Osteocyte (in vitro differentiated cells): Measurements from ENCODE around the gene SPATA16. TPM values are rescaled to one million over a fixed set of nuclear protein-coding genes. Genes with fewer than 3 reads are reported as not detected.

Experiments used
- DNase-seq: peaks from one replicate; pipeline ENCODE4 v3.0.0; 2021; ENCODE audit warnings: mixed read lengths; ENCODE audit not compliant: unreplicated experiment; ENCODE audit errors: extremely low spot score
- H3K27ac Mint-ChIP-seq: one replicate; pipeline ENCODE4 v1.8.0; 2021; ENCODE audit warnings: mild to moderate bottlenecking, mixed read lengths; ENCODE audit not compliant: unreplicated experiment
- H3K27me3 Mint-ChIP-seq: one replicate; pipeline ENCODE4 v1.8.0; 2021; ENCODE audit warnings: mixed read lengths; ENCODE audit not compliant: unreplicated experiment
- H3K36me3 Mint-ChIP-seq: one replicate; pipeline ENCODE4 v1.8.0; 2021; ENCODE audit warnings: mixed read lengths; ENCODE audit not compliant: unreplicated experiment
- H3K4me1 Mint-ChIP-seq: one replicate; pipeline ENCODE4 v1.8.0; 2021; ENCODE audit warnings: mixed read lengths; ENCODE audit not compliant: unreplicated experiment
- H3K4me3 Mint-ChIP-seq: one replicate; pipeline ENCODE4 v1.8.0; 2021; ENCODE audit warnings: mild to moderate bottlenecking, moderate library complexity, mixed read lengths; ENCODE audit not compliant: unreplicated experiment
- H3K9me3 Mint-ChIP-seq: one replicate; pipeline ENCODE4 v1.8.0; 2021; ENCODE audit warnings: mixed read lengths; ENCODE audit not compliant: unreplicated experiment
- CTCF ChIP-seq: fragments of 200-600 bp; sonication (generic); IDR thresholded peaks from 2 replicates; pipeline ENCODE4 v1.5.0; 2021; ENCODE audit warnings: antibody characterized with exemption, mild to moderate bottlenecking, moderate library complexity
- total RNA-seq: library from RNA; stranded (reverse); gene quantifications from 2 replicates; pipeline ENCODE4 v1.2.1, GENCODE V29; 2021

Gene SPATA16
- total RNA-seq, 1 donor from 2014 or later = not detected

- Mint-ChIP-seq H3K36me3 (no peaks in the 10 kb centered on the region), H3K4me3 (no peak overlapping the region), H3K27ac (no peak overlapping the region), H3K4me1 (peaks cover 14% of the 10 kb centered on the region), H3K27me3 (no peaks in the 10 kb centered on the region), H3K9me3 (no peaks in the 10 kb centered on the region)
- TF ChIP-seq CTCF = no peak
- no peak for DNase-seq
These were observed 37.6 kb downstream of the SPATA16 start for GRCh38 chr3:173103469-173103868.

- H3K27ac Mint-ChIP-seq = no peak overlapping the region
- no peak overlapping the region for H3K4me3 Mint-ChIP-seq
- TF ChIP-seq CTCF = no peak
- DNase-seq = no peak
- no peaks in the 10 kb centered on the region for H3K4me1 Mint-ChIP-seq
- peaks cover 3% of the 10 kb centered on the region for H3K27me3 Mint-ChIP-seq
- H3K9me3 Mint-ChIP-seq = no peaks in the 10 kb centered on the region
- H3K36me3 Mint-ChIP-seq = no peaks in the 10 kb centered on the region
These were observed 42.1 kb downstream of the SPATA16 start for GRCh38 chr3:173098959-173099358.

- Mint-ChIP-seq H3K4me1 (no peaks in the 10 kb centered on the region), H3K36me3 (no peaks in the 10 kb centered on the region), H3K27me3 (peaks cover 8% of the 10 kb centered on the region), H3K27ac (no peak overlapping the region), H3K4me3 (no peak overlapping the region), H3K9me3 (no peaks in the 10 kb centered on the region)
- no peak for DNase-seq
- no peak for TF ChIP-seq CTCF
These were observed 43.8 kb downstream of the SPATA16 start for GRCh38 chr3:173096994-173097785.

DNA sequence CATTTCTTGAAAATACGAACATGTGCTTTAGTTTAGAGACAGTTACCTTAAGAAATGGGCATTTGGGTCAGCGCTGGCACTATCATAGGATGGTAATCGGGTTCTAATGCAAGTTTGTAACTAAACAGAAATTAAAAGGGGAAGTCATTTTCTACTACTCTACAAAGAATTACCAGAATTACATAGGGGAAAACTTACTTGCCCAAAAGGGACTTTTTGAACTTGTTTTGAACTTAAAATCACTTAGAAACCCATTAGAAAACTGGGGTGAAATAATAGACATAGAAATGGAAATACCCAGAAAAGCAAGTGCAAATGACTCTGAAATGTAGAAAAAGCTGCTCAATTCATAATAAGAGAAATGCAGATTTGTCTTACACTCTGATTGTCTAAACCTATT is 44.9 kb downstream of the SPATA16 start:
- Mint-ChIP-seq H3K27ac (no peak overlapping the region), H3K4me1 (no peaks in the 10 kb centered on the region), H3K9me3 (no peaks in the 10 kb centered on the region), H3K27me3 (peaks cover 12% of the 10 kb centered on the region), H3K36me3 (no peaks in the 10 kb centered on the region), H3K4me3 (no peak overlapping the region)
- DNase-seq = no peak
- TF ChIP-seq CTCF = no peak

DNA sequence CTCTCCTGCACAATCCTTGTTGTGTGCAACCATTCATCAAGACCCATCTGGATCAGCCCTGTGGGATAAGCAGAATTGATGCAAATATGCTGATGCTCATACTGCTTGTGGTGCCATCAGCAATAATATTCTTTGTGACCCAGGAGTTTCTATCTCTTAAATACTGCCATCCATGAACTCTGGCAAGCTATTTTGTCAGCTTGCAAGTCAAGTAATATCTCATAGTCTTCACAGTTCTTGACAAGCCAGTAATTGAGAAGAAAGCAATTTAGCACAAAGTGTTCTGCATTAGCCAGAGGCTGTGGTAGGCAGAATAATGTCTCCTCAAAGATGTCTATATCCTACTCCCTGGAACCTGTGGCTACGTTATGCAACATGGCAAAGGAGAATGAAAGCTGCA is 49.0 kb downstream of the SPATA16 start:
- Mint-ChIP-seq H3K9me3 (no peaks in the 10 kb centered on the region), H3K36me3 (no peaks in the 10 kb centered on the region), H3K27me3 (peaks cover 12% of the 10 kb centered on the region), H3K4me1 (no peaks in the 10 kb centered on the region), H3K4me3 (no peak overlapping the region), H3K27ac (no peak overlapping the region)
- DNase-seq = no peak
- no peak for TF ChIP-seq CTCF
